GM06990 (cell line): ENCODE results near the gene PKIG.

Experiments used
- DNase-seq: peaks from one replicate; pipeline ENCODE4 v3.0.0-alpha.2; 2011; ENCODE audit not compliant: insufficient read length; ENCODE audit errors: extremely low read depth
- H3K27me3 ChIP-seq: replicated peaks from 2 replicates; pipeline ENCODE4 v1.6.0; 2011; ENCODE audit warnings: low read length; ENCODE audit not compliant: control insufficient read depth, insufficient read depth
- H3K36me3 ChIP-seq: 2 replicates; pipeline ENCODE4 v1.5.1; 2011; ENCODE audit warnings: low read length; ENCODE audit not compliant: control insufficient read depth, insufficient read depth
- H3K4me3 ChIP-seq: replicated peaks from 2 replicates; pipeline ENCODE4 v1.5.1; 2011; ENCODE audit warnings: low read depth, mild to moderate bottlenecking, control low read depth, low read length
- TF ChIP-seq, protein P1 (sequence below): IDR thresholded peaks from 2 replicates; pipeline ENCODE4 v1.5.1; 2011; ENCODE audit warnings: low read length, control low read depth, mild to moderate bottlenecking, inconsistent platforms; ENCODE audit not compliant: insufficient read depth, poor library complexity, severe bottlenecking

The PKIG gene

GRCh38 chr20:44580581-44581268 is 1.7 kb upstream of the PKIG start:
- TF ChIP-seq, protein P1, sequence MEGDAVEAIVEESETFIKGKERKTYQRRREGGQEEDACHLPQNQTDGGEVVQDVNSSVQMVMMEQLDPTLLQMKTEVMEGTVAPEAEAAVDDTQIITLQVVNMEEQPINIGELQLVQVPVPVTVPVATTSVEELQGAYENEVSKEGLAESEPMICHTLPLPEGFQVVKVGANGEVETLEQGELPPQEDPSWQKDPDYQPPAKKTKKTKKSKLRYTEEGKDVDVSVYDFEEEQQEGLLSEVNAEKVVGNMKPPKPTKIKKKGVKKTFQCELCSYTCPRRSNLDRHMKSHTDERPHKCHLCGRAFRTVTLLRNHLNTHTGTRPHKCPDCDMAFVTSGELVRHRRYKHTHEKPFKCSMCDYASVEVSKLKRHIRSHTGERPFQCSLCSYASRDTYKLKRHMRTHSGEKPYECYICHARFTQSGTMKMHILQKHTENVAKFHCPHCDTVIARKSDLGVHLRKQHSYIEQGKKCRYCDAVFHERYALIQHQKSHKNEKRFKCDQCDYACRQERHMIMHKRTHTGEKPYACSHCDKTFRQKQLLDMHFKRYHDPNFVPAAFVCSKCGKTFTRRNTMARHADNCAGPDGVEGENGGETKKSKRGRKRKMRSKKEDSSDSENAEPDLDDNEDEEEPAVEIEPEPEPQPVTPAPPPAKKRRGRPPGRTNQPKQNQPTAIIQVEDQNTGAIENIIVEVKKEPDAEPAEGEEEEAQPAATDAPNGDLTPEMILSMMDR, result no peak
- H3K36me3 ChIP-seq, result no peaks in the 10 kb centered on the region

DNA sequence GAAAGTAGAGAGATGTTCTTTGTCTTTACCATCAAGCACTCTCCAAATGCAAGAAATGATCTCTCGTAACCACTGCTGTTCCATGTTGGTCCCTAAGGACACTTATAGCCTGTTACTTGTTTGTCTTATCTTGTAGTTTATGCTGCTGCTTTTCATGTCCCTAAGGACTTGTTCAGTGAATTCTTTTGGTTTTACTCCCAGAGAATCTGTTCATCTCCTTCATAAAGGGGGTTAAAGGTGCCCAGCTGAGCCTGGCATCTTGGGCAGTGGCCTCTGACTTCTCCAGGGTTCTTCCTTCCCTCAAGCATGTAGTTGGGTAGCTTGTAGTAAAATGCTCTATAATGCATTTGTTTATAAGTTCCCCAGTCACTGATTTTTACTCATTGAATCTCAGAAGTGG is 864 bp upstream of the PKIG start:
- no peaks in the 10 kb centered on the region for H3K27me3 ChIP-seq
- no peaks in the 10 kb centered on the region for H3K36me3 ChIP-seq
- no peak overlapping the region; the same call in 1 of the 2 replicates for H3K4me3 ChIP-seq
- no peak for DNase-seq
- TF ChIP-seq, protein P1, result no peak

More at GRCh38 chr20:44580581-44581268, 1.7 kb upstream of the PKIG start:
- H3K4me3 ChIP-seq, result no peak overlapping the region
- DNase-seq, result no peak
- no peaks in the 10 kb centered on the region for H3K27me3 ChIP-seq

DNA sequence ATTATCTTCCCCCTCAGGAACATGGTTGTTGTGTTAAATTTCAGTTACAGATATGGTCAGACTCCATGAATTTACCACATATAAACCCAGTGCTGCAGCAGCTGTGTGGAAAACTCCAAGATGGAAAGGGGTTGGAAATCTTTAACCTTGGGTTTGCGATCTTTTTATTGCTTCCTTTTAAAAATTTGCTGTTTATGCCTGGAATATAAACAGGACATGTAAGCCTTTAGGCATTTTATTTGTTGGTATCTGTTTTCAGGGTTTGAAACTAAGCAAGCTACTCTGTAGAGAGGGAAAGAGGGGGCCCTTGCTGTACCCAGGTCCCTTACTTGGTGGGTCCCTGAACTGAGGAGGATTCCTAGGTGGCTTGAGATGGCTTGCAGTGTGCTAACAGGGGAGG is 778 bp downstream of the PKIG start:
- Histone ChIP-seq H3K4me3 (peak overlapping the region; percentile 58), H3K27me3 (no peaks in the 10 kb centered on the region), H3K36me3 (no peaks in the 10 kb centered on the region)
- no peak for DNase-seq
- TF ChIP-seq, protein P1, result no peak

GRCh38 chr20:44584162-44584561 is 1.8 kb downstream of the PKIG start:
- Histone ChIP-seq H3K27me3 (no peaks in the 10 kb centered on the region), H3K36me3 (no peaks in the 10 kb centered on the region), H3K4me3 (peak overlapping the region; percentile 58)
- TF ChIP-seq, protein P1, result no peak
- no peak for DNase-seq

DNA sequence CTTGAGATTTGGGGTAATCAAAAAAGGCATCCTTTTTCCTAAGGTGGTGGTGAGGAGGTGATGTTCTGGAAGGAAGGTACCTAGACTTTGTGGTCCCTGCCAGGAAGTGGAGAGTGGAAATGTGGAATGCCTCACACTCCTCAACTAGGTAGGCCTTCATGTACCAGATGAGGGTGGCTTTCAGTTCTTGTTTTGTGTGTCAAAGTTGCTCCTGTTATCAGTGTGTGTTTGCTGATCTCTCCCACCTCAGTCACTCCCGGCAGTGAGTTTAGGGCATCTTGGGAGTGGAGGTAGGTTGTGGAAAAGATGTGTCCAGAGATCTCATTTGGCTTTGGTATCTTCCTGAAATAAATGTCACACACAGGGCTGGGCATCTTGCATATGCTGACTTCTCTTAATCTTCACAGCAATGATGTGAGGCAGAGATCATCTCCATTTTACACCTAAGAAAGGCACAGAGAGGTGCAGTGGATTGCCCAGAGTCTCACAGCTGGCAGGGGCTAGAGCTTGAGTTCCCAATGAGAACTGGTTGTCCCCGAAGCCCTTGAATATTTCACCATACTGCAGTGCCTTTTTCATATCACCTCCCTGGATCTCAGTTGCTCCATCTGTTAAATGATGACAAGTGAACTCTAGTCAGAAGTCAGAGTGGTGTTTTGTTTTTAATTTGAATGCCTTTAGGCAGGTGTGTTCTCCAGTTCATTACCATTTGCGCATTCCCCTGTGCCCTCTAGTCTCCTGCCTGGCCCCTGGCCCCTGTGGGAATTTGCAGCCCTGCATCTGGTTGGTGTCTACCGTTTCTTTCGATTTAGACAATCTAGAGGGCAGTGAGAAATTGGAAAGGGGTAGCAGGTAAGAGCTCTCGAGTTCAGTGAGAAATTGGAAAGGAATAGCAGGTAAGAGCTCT is 2.9 kb downstream of the PKIG start:
- DNase-seq, result no peak
- Histone ChIP-seq H3K4me3 (peak overlapping the region; percentile 36), H3K27me3 (no peaks in the 10 kb centered on the region), H3K36me3 (no peaks in the 10 kb centered on the region)
- TF ChIP-seq, protein P1, result no peak
